Caki2 (cell line): ENCODE data around the gene DCTPP1. TPM values are rescaled to one million over a fixed set of nuclear protein-coding genes. Genes with fewer than 3 reads are reported as not detected.
A peak's percentile ranks its signal among the peaks of the same experiment; 100 is the strongest.

ENCODE experiments used
- DNase-seq: peaks from one replicate; pipeline ENCODE4 v3.0.0-alpha.2; 2015; ENCODE audit warnings: low read depth
- in situ Hi-C: cut with HindIII; loops from 2 replicates; pipeline ENCODE4 v1.10.0; 2016; ENCODE audit warnings: low sequenced_read_pairs, low pct_unique_long_range_greater_than_20kb, mixed read lengths
- total RNA-seq: library from RNA; depleted of rRNA; stranded (reverse); fragments of >200 nt; shearing (Covaris generic); gene quantifications from 2 replicates; pipeline ENCODE4 v1.2.3, GENCODE V29; 2014; ENCODE audit warnings: low replicate concordance

The DCTPP1 gene
- total RNA-seq, 1 experiment from 2014 or later, result 164 TPM

GRCh38 chr16:30418350-30419181 lies 11.3 kb downstream of the DCTPP1 start:
- in situ Hi-C loops, result no loop called here
- peak; percentile 42 for DNase-seq

- peak; percentile 98 for DNase-seq
- in situ Hi-C loops, result no loop called here
These were observed 12.1 kb downstream of the DCTPP1 start for GRCh38 chr16:30417529-30418349.

- DNase-seq, result no peak
- in situ Hi-C loops, result no loop called here
These were observed 13.0 kb downstream of the DCTPP1 start for GRCh38 chr16:30416624-30417528.

GRCh38 chr16:30416047-30416603 lies 13.7 kb downstream of the DCTPP1 start:
- in situ Hi-C loops, result no loop called here
- no peak for DNase-seq

- DNase-seq, result no peak
- in situ Hi-C loops, result no loop called here
These were observed 15.7 kb downstream of the DCTPP1 start for GRCh38 chr16:30414159-30414558.

DNA sequence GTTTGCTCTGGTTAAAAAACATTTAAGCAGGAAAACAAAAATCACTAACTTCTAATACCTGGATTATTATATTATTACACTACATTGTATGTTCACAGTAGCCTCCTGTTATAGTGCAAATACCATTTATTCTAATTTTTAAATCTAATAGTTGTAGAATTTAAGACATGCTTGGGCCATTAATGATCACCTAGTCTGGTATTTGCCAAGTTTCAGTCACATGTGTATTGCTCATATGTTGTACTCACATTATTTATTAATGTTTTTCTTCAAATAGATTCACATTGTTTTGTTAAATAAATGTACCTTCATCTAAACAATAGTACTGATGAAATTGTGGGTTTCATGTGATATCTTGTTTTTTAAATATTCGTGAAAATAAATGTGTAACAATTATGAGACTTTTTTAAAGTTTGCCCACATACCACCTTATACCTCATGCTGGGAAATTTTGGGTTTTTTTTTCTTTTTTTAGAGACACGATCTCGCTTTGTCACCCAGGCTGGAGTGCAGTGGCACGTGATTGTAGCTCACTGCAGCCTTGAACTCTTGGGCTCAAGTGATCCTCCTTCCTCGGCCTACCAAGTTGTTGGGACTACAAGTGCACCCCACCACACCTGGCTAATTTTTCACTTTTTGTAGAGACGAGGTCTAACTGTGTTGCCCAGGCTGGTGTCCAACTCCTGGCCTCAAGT lies 16.6 kb downstream of the DCTPP1 start:
- DNase-seq, result no peak
- in situ Hi-C loops, result no loop called here

- peak; percentile 87 for DNase-seq
- in situ Hi-C loops, result no loop called here
These were observed 20.4 kb downstream of the DCTPP1 start for GRCh38 chr16:30409125-30410060.

DNA sequence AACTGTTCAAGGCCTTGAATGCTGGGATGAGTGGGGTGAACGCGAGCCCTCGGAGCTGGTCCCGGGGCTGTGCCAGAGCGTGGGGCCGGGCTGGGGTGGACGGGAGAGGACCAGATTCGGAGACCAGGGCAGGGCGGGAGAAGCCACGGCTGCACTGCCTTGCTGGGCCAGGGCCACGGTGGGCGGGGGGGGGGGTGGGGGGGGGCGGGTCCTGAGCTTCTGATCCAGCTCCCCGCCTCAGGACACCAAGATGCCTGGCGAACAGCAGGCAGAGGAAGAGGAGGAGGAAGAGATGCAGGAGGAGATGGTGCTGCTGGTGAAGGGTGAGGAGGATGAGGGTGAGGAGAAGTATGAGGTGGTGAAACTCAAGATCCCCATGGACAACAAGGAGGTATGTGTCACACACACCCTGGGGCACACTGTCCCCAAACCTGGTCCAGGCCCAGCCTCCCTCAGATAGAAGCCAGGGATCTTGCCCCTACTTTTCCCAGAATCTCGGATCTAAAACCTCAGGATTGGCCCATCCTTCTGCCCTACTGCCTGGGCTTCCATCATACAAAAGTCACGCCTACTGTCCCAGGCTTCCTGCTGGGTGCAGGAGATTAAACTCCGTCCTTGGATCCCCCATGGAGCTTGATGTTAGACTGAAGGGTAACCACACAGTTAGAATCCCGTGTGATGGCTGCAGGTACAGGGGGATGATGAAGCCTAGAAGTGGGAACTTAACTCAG lies 21.9 kb downstream of the DCTPP1 start:
- in situ Hi-C loops, result no loop called here
- DNase-seq, result no peak

GRCh38 chr16:30407102-30407803 lies 22.6 kb downstream of the DCTPP1 start, which contains the start of gene ZNF771:
ZNF771 (plus strand) TSS chr16:30407606; CDS start chr16:30408054, 448 bp downstream.
- peak; percentile 94 for DNase-seq
- in situ Hi-C loops, result no loop called here

DNA sequence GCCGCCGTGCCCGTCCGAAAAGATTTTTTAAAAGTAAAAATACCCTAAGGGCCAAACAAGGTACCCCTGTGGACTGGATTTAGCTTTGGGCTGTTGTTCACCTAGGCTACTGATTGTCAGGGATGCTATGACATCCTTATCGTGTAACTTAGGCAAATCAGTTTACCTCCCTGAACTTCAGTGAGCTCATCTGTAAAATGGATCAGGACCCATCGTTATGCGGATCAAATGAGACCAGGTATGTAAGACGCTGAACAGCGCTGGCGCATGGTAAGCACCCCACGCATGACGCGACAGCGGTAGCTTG lies 23.1 kb downstream of the DCTPP1 start:
- in situ Hi-C loops, result no loop called here
- DNase-seq, result no peak

DNA sequence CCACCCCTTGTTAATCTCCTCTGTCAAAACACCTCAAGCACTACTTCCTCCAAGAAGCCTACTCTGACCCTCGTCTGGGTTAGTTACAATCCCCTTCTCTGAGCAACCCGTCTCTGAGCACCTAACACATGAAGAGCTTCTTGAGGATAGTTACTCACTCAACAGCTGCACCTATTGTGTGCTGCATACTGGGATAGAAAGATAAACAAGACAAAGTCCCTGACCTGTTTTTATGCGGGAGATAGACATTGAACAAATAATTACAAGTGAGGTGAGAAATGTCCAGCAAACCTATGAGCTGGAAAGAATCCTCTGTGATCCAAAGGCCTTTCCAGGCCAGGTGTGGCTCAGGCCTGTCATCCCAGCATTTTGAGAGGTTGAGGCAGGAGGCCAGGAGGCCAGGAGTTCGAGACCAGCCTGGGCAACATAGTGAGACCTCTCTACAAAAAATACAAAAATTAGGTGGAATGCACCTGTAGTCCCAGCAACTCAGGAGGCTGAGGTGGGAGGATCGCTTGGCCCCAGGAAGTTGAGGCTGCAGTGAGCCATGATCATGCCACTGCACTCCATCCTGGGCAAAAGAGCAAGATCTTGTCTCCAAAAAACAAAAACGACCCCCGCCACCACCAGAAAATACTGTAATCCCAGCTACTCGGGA lies 27.9 kb downstream of the DCTPP1 start:
- in situ Hi-C loops, result no loop called here
- DNase-seq, result no peak

GRCh38 chr16:30399435-30400186 lies 30.2 kb downstream of the DCTPP1 start:
- in situ Hi-C loops, result no loop called here
- no peak for DNase-seq

- DNase-seq, result no peak
- in situ Hi-C loops, result no loop called here
These were observed 31.0 kb downstream of the DCTPP1 start for GRCh38 chr16:30398661-30399434.
